ENCODE results near the gene ADD3.

DNA sequence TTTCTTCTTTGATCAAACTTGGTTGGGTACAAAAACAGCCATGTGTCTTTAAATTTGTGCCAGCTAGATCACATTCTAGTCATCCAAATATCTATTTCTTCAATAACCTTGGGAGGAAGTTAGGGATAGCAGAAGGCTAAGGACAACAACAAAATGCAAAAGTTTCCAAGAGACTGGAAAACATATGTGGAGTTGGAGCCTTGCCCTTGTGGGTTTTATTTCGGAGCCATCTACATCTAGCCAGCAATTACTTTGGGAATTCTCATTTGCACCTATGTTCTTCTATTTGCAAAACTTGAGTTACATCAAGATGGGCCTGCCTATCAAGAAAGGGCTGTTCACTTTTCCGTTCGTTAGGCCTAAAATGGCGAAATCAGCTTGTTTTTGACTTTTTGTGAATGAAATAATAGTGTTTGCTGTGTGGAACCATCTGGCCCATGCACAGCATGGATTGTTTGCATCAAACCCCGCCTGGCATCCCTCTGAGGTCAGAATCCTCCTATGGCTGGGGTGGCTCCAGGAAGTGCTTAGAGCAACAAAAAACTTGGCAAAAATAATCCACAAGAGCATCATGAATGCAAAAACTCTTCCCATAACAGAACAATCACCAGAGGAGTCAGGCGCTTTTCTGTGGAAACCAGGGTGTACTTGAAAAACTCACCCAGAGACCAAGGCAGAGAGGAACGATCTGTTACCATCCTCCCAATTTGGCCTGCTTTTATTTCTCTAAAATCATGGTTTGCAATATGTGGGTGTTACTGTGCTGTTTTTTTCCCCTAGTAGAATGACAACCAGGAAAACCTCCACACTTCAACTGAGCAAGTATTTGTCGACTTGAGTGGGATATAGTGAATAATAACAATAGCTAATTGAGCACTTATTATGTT lies 48.3 kb upstream of the ADD3 start:
- no peak for TF ChIP-seq POLR2A (IDR thresholded peaks at IDR 0.05)
- TF ChIP-seq, protein P1, sequence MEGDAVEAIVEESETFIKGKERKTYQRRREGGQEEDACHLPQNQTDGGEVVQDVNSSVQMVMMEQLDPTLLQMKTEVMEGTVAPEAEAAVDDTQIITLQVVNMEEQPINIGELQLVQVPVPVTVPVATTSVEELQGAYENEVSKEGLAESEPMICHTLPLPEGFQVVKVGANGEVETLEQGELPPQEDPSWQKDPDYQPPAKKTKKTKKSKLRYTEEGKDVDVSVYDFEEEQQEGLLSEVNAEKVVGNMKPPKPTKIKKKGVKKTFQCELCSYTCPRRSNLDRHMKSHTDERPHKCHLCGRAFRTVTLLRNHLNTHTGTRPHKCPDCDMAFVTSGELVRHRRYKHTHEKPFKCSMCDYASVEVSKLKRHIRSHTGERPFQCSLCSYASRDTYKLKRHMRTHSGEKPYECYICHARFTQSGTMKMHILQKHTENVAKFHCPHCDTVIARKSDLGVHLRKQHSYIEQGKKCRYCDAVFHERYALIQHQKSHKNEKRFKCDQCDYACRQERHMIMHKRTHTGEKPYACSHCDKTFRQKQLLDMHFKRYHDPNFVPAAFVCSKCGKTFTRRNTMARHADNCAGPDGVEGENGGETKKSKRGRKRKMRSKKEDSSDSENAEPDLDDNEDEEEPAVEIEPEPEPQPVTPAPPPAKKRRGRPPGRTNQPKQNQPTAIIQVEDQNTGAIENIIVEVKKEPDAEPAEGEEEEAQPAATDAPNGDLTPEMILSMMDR (IDR thresholded peaks at IDR 0.05): no peak

All from ovary (tissue), 3 donors.